Measurements from ENCODE around the gene SNTG2.

SNTG2 gene

GRCh38 chr2:942775-943460 is 7.7 kb upstream of the SNTG2 start:
- no peak for TF ChIP-seq CTCF (IDR thresholded peaks at IDR 0.05; ENCODE audit: control insufficient read depth, insufficient read depth, low read depth, low read length, missing control alignments)
- H3K4me3 ChIP-seq (ENCODE audit: control insufficient read depth, low read depth, low read length), result no peak overlapping the region
- no peak for DNase-seq (ENCODE audit: low read depth)

- no peak overlapping the region for H3K4me3 ChIP-seq (ENCODE audit: control insufficient read depth, low read depth, low read length)
- TF ChIP-seq CTCF (IDR thresholded peaks at IDR 0.05; ENCODE audit: control insufficient read depth, insufficient read depth, low read depth, low read length, missing control alignments), result no peak
- DNase-seq (ENCODE audit: low read depth), result no peak
Observed at GRCh38 chr2:943461-943797, 7.2 kb upstream of the SNTG2 start.

GRCh38 chr2:943821-944220 is 6.8 kb upstream of the SNTG2 start:
- no peak for DNase-seq (ENCODE audit: low read depth)
- no peak for TF ChIP-seq CTCF (IDR thresholded peaks at IDR 0.05; ENCODE audit: control insufficient read depth, insufficient read depth, low read depth, low read length, missing control alignments)
- no peak overlapping the region for H3K4me3 ChIP-seq (ENCODE audit: control insufficient read depth, low read depth, low read length)

GRCh38 chr2:944693-945092 is 6.0 kb upstream of the SNTG2 start:
- TF ChIP-seq CTCF (IDR thresholded peaks at IDR 0.05; ENCODE audit: control insufficient read depth, insufficient read depth, low read depth, low read length, missing control alignments), result no peak
- DNase-seq (ENCODE audit: low read depth), result no peak
- H3K4me3 ChIP-seq (ENCODE audit: control insufficient read depth, low read depth, low read length), result no peak overlapping the region

- DNase-seq (ENCODE audit: low read depth), result no peak
- no peak for TF ChIP-seq CTCF (IDR thresholded peaks at IDR 0.05; ENCODE audit: control insufficient read depth, insufficient read depth, low read depth, low read length, missing control alignments)
- no peak overlapping the region for H3K4me3 ChIP-seq (ENCODE audit: control insufficient read depth, low read depth, low read length)
Observed at GRCh38 chr2:945104-945503, 5.5 kb upstream of the SNTG2 start.

- DNase-seq (ENCODE audit: low read depth), result no peak
- no peak overlapping the region for H3K4me3 ChIP-seq (ENCODE audit: control insufficient read depth, low read depth, low read length)
Observed at GRCh38 chr2:946073-946948, 4.3 kb upstream of the SNTG2 start.

More at GRCh38 chr2:946073-946948, 4.3 kb upstream of the SNTG2 start:
- TF ChIP-seq CTCF (IDR thresholded peaks at IDR 0.05; ENCODE audit: control insufficient read depth, insufficient read depth, low read depth, low read length, missing control alignments), result no peak

Data from AG09309 (cell line).